ENCODE data around the gene C17orf100.

The C17orf100 gene

GRCh38 chr17:6696906-6697305, 45.3 kb downstream of the C17orf100 start:
- DNase-seq = no peak

GRCh38 chr17:6698004-6698403, 46.4 kb downstream of the C17orf100 start:
- DNase-seq = no peak

GRCh38 chr17:6699997-6700947, 48.7 kb downstream of the C17orf100 start:
- no peak for DNase-seq

GRCh38 chr17:6700948-6701307, 49.4 kb downstream of the C17orf100 start:
- no peak for DNase-seq

GRCh38 chr17:6701719-6702118, 50.2 kb downstream of the C17orf100 start:
- no peak for DNase-seq

GRCh38 chr17:6702567-6703215, 51.1 kb downstream of the C17orf100 start:
- DNase-seq = no peak

Measured in hippocampal formation (tissue), 2 donors.